ENCODE measurements around the gene FNBP1L. TPM values are rescaled to one million over a fixed set of nuclear protein-coding genes. Genes with fewer than 3 reads are reported as not detected.

FNBP1L gene
- total and polyA plus RNA-seq, 10 of the 15 experiments (the other 5 are each of a cell fraction or from before 2014, with no cell fraction given): 0.02 to 0.12 (median 0.07) TPM; not detected in 4

DNA sequence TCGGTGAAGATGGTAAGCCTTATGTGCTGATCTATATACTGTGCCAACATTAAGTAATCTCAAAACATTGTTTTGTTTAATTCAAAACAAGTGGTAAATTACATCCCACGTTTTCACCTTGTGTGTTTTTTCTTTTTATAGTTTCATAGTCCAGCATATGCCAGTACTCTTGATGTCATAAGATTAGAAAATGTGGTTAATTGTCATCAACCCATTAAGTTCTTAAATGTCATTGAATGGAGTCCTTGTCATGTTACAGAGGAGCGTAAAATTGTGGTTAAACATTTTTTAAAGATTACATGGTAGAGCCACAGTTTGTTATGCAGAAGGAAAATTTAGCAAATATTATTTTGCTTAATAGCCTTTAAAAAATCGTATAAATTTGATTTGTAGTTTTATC is 93.1 kb downstream of the FNBP1L start:
- POLR2A ChIA-PET: no interaction called here
- FAIRE-seq: no peak

More for the DNA sequence above, 93.1 kb downstream of the FNBP1L start:
- no TSS peak for BruUV-seq (replicated peaks)
- H3K36me3 ChIP-seq (ENCODE audit: control insufficient read depth in 2 of 2, insufficient read depth in 2 of 2, low read length in 1 of 2): no peaks in the 10 kb centered on the region
- no peaks in the 10 kb centered on the region for H4K20me1 ChIP-seq (ENCODE audit: control insufficient read depth, insufficient read depth)
- H3K4me1 ChIP-seq (ENCODE audit: control insufficient read depth, insufficient read depth, low read length): no peaks in the 10 kb centered on the region
- H3K79me2 ChIP-seq (ENCODE audit: control insufficient read depth, insufficient read depth, low read length): no peaks in the 10 kb centered on the region
- no peak overlapping the region for H2AFZ ChIP-seq (ENCODE audit: control insufficient read depth, low read depth, low read length)
- no peak overlapping the region for H3K27ac ChIP-seq (ENCODE audit: control insufficient read depth, insufficient read depth)
- ChIA-PET CTCF (no interaction called here), SMC1A (ENCODE audit: uncharacterized antibody, unreplicated experiment) (no interaction called here), RAD21 (ENCODE audit: unreplicated experiment) (no interaction called here)
- intact Hi-C loops (cut with micrococcal nuclease; ENCODE audit: unreplicated experiment) (no loop called here), in situ Hi-C loops (cut with MboI) (no loop called here)
- no peak overlapping the region for H3K4me3 ChIP-seq
- no peak for ATAC-seq
- no peak overlapping the region for H3K4me2 ChIP-seq (ENCODE audit: control insufficient read depth, insufficient read depth)
- H3K9ac ChIP-seq (ENCODE audit: control insufficient read depth, insufficient read depth, low read length): no peak overlapping the region
- no peaks in the 10 kb centered on the region; a peak in 1 of 4 replicates for H3K27me3 ChIP-seq (replicated peaks in 1 of 2; ENCODE audit: control insufficient read depth in 2 of 2, insufficient read depth in 2 of 2, low read length in 1 of 2)
- 56% methylated on average over 4 of the region's 4 CpGs for WGBS (ENCODE audit: insufficient coverage, insufficient replicate concordance, low lambda C conversion rate, missing lambda C conversion rate)
- DNase-seq (ENCODE audit: low read depth, low spot score): no peak
- no peaks in the 10 kb centered on the region for H3K9me3 ChIP-seq (replicated peaks; ENCODE audit: control insufficient read depth, insufficient read depth, low read length)
- TF ChIP-seq ZBED1 (IDR thresholded peaks at IDR 0.05; ENCODE audit: borderline replicate concordance) (no peak), BCL11A (IDR thresholded peaks at IDR 0.05; ENCODE audit: low read depth, low read length) (no peak), ESRRA (IDR thresholded peaks at IDR 0.05; ENCODE audit: low read length) (no peak), MYC (IDR thresholded peaks at IDR 0.05; ENCODE audit: insufficient read depth, insufficient read length, insufficient replicate concordance, low read length, severe bottlenecking) (no peak), TCF12 (IDR thresholded peaks at IDR 0.05; ENCODE audit: low read depth, low read length) (no peak), JUND (IDR thresholded peaks at IDR 0.05; ENCODE audit: low read depth, low read length) (no peak), MTA3 (IDR thresholded peaks at IDR 0.05; ENCODE audit: borderline replicate concordance, low read length) (no peak), ZNF24 (IDR thresholded peaks at IDR 0.05) (no peak), KAT2A (conservative IDR thresholded peaks at IDR 0.05; ENCODE audit: control insufficient read depth, low read depth, low read length) (no peak), RUNX3 (IDR thresholded peaks at IDR 0.05; ENCODE audit: low read length) (no peak), SMC3 (IDR thresholded peaks at IDR 0.05; ENCODE audit: borderline replicate concordance, low read length) (no peak)
- TF ChIP-seq, protein P1, sequence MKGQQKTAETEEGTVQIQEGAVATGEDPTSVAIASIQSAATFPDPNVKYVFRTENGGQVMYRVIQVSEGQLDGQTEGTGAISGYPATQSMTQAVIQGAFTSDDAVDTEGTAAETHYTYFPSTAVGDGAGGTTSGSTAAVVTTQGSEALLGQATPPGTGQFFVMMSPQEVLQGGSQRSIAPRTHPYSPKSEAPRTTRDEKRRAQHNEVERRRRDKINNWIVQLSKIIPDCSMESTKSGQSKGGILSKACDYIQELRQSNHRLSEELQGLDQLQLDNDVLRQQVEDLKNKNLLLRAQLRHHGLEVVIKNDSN (IDR thresholded peaks at IDR 0.05; ENCODE audit: borderline replicate concordance, extremely low read length, insufficient read depth, low read depth, low read length): no peak
- TF ChIP-seq, protein P2, sequence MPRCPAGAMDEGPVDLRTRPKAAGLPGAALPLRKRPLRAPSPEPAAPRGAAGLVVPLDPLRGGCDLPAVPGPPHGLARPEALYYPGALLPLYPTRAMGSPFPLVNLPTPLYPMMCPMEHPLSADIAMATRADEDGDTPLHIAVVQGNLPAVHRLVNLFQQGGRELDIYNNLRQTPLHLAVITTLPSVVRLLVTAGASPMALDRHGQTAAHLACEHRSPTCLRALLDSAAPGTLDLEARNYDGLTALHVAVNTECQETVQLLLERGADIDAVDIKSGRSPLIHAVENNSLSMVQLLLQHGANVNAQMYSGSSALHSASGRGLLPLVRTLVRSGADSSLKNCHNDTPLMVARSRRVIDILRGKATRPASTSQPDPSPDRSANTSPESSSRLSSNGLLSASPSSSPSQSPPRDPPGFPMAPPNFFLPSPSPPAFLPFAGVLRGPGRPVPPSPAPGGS (IDR thresholded peaks at IDR 0.05; ENCODE audit: borderline replicate concordance, insufficient read depth, low read depth, low read length, poor library complexity, severe bottlenecking): no peak

All from GM12878 (cell line).